Tibial nerve (tissue), 3 donors: ENCODE results near the gene MAST2.

ENCODE experiments used
- CTCF ChIP-seq, 5 experiments: fragments of 200-600 bp in 3 of 5; fragments of 450-650 bp in 2 of 5; sonication (generic) in 3 of 5; IDR thresholded peaks; one replicate each; pipeline ENCODE4 v1.5.1; 2016 to 2019; ENCODE audit warnings: antibody characterized with exemption in 5 of 5, mild to moderate bottlenecking in 3 of 5, moderate library complexity in 2 of 5
- POLR2A ChIP-seq, 2 donors: fragments of 450-650 bp; IDR thresholded peaks; one replicate each; pipeline ENCODE4 v1.6.1; 2017; ENCODE audit warnings: antibody characterized with exemption in 2 of 2, mild to moderate bottlenecking in 2 of 2, moderate library complexity in 2 of 2

- TF ChIP-seq CTCF (IDR thresholded peaks at IDR 0.05), result no peak
- TF ChIP-seq POLR2A (IDR thresholded peaks at IDR 0.05), result no peak
Observed at GRCh38 chr1:45836451-45836850, 33.0 kb downstream of the MAST2 start.
